GM21825 (cell line): ENCODE results near the gene MS4A8.

Experiments used
- ATAC-seq: cut with Tn5 transposase; IDR thresholded peaks from one replicate; pipeline ENCODE4 v1.9.1; 2021; ENCODE audit warnings: mild to moderate bottlenecking, moderate library complexity; ENCODE audit not compliant: unreplicated experiment

Gene MS4A8

GRCh38 chr11:60762851-60763691, 63.7 kb downstream of the MS4A8 start:
- ATAC-seq = peak; percentile 66

GRCh38 chr11:60763692-60764369, 64.4 kb downstream of the MS4A8 start:
- peak; percentile 26 for ATAC-seq

- peak; percentile 50 for ATAC-seq
Measured at GRCh38 chr11:60764879-60765278, 65.5 kb downstream of the MS4A8 start.

GRCh38 chr11:60765355-60765754, 65.9 kb downstream of the MS4A8 start:
- ATAC-seq = peak; percentile 19
